GM19463 (cell line): ENCODE results near the gene SEC23IP.
"Not testable (repeated sequence)": the region's sequence is repeated elsewhere in the genome, so short reads cannot be mapped to it uniquely, and the experiment has no call there.

ENCODE experiments used
- ATAC-seq: cut with Tn5 transposase; IDR thresholded peaks from one replicate; pipeline ENCODE4 v1.9.1; 2021; ENCODE audit warnings: mild to moderate bottlenecking, moderate library complexity; ENCODE audit not compliant: unreplicated experiment

The SEC23IP gene

GRCh38 chr10:119892188-119893065, at the start of gene SEC23IP:
Gene SEC23IP (plus strand): TSS chr10:119892730. CDS start chr10:119892783, 53 bp downstream.
- ATAC-seq, result peak; percentile 99

GRCh38 chr10:119845656-119846055, 46.9 kb upstream of the SEC23IP start:
- no peak for ATAC-seq

- no peak for ATAC-seq
Measured at GRCh38 chr10:119849031-119849789, 43.3 kb upstream of the SEC23IP start.

- ATAC-seq, result no peak
Measured at GRCh38 chr10:119849944-119850343, 42.6 kb upstream of the SEC23IP start.

- no peak for ATAC-seq
Measured at GRCh38 chr10:119852277-119852676, 40.3 kb upstream of the SEC23IP start.

GRCh38 chr10:119852822-119853221, 39.7 kb upstream of the SEC23IP start:
- no peak for ATAC-seq

- ATAC-seq, result no peak
Measured at GRCh38 chr10:119853574-119853973, 39.0 kb upstream of the SEC23IP start.

GRCh38 chr10:119858063-119858462, 34.5 kb upstream of the SEC23IP start:
- no peak for ATAC-seq

GRCh38 chr10:119859420-119860258, 32.9 kb upstream of the SEC23IP start:
- no peak for ATAC-seq

GRCh38 chr10:119860866-119861607, 31.5 kb upstream of the SEC23IP start:
- peak; percentile 39 for ATAC-seq

- no peak for ATAC-seq
Measured at GRCh38 chr10:119862524-119862923, 30.0 kb upstream of the SEC23IP start.

- ATAC-seq, result no peak
Measured at GRCh38 chr10:119863951-119864565, 28.5 kb upstream of the SEC23IP start.

GRCh38 chr10:119865699-119866240, 26.8 kb upstream of the SEC23IP start:
- ATAC-seq, result no peak

GRCh38 chr10:119867317-119867716, 25.2 kb upstream of the SEC23IP start:
- ATAC-seq, result no peak

- not testable (repeated sequence) for ATAC-seq
Measured at GRCh38 chr10:119869398-119869797, 23.1 kb upstream of the SEC23IP start.

GRCh38 chr10:119871881-119872609, 20.5 kb upstream of the SEC23IP start:
- peak; percentile 37 for ATAC-seq

GRCh38 chr10:119872610-119872859, 20.0 kb upstream of the SEC23IP start, which contains the start of gene MCMBP:
Gene MCMBP (minus strand): TSS chr10:119872843. CDS start chr10:119872584, 259 bp downstream.
- ATAC-seq, result peak; percentile 13

GRCh38 chr10:119872860-119873681, 19.5 kb upstream of the SEC23IP start:
- peak; percentile 87 for ATAC-seq
